Activated gamma-delta T cell treated with Interleukin-2 at 50 U/mL for 16 hours (primary cell): ENCODE data around the gene IMMP2L.

ENCODE experiments used
- DNase-seq: peaks from one replicate; pipeline ENCODE4 v3.0.0-alpha.2; 2020

Gene IMMP2L

DNA sequence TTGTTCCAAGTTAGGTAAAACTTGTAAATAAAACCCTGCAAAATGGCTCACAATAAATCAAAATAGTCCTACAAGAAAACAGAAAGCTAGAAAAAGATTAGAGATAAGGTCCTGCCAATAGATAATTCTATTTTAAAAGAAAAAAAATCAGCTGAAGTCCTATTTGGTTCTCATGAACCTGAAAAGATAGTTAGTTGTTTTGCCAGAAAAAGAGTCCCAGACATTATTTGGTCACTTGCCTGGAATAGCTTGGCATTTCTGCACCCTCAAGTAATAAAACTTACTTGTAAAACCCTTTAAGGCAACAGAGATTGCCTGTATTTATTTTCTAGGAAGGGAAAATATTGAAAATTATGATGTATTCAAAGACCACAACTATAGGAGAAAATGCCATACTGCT, 423.7 kb downstream of the IMMP2L start:
- DNase-seq = no peak

DNA sequence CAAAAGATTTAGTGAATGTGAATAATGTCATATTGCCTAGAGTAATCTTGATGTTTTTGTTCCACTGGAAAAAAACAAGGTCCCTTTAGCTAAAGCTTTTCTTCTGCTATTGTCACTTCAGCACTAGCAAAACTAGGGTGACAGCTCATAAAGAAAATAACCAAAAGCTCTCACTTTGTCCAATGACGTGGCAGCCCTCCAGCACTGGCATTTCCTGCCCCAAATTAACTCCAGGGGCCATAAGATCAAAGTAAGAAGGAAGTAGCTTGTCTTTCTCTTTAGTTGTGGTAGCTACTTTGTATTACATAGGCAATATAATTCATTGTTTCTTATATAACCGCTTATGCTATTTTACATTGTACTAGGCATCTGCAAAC, 424.1 kb downstream of the IMMP2L start:
- peak; percentile 33 for DNase-seq

DNA sequence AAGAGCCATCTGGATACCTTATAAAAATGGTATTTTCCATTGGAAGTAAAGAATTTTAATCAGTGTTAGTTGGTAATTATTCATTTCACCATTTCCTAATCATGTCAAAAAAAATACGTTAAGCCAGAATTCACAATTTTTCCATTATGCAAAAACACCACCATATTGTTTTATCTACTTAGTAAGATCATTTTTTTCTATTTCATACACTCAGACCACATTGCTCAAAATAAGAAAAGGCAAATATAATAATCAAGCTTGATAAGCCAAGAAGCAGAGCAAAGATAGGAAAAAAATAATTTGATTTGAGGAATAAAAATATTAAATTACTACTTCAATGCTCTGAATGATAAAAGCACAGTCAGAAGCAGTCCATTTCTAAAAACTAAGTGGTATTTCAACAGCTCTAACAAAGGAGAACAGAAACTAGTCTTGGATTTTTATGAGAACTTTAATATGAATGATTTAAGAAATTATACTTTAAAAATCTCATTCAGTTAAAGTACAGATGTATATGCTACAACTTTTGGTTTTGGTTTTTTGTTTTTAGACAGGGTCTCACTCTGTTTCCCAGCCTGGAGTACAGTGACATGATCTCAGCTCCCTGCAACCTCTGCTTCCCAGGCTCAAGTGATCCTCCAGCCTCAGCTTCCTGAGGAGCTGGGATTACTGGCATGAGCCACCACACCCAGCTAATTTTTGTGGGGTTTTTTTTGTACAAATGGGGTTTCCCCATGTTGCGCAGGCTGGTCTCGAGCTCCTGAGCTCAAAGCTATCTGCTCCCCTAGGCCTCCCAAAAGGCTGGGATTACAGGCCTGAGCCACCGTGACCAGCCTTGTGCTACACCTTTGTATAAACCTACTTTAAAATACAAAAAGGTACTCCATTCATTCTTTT, 424.7 kb downstream of the IMMP2L start:
- DNase-seq = no peak

DNA sequence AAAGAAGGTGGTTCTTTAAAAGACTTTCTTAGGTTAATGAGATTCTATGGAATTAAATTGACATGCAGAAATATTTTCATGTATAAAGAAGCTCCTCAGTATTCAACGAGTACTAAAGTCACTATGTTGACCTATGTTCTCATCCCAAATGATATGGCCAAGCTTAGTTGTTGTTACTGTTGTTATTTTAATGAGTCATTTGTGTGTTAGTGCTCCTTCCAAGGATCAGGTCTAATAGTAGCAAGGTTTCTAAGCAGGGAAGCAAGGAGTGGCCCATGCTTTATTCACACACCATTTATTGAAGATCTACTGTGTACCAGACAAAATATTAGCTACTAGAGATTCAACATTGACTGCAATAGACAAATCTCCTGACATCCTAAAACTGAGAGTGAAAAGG, 429.5 kb downstream of the IMMP2L start:
- no peak for DNase-seq

DNA sequence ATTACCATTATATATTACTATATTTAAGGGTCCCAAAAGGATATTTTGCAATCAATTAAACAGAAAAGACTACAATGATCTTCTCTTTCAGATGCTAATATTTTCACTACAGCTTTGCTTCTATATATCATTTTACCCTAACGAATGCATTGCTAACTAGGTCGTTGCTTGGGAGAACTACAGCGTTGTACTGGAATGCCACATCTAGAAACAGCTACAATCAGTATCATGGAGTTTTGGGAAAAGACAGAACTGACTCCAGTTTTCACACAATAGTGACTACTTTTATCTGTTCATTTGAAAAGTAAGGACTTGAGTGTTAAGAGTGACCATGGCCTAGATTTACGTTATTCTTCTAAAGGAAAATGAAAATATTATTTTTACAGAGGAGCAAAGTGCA, 432.9 kb downstream of the IMMP2L start:
- no peak for DNase-seq

DNA sequence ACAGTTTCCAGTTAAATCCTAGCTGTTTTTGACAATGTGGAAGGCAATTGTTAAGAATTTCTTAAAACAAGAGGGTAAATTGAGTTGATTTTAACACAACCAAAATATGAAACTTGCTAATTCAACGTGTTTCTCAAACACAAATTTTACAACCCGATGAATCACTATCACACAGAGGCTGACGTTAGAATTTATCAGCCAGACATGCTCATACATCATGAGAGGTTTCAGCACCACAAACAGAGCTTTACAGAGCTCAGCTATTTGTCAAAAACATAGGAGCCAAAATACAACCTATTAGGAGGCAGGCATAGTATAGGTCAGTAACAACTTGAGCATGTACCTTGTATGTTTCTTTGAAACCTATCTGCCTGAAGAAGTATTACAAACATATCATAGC, 435.3 kb downstream of the IMMP2L start:
- DNase-seq = no peak

DNA sequence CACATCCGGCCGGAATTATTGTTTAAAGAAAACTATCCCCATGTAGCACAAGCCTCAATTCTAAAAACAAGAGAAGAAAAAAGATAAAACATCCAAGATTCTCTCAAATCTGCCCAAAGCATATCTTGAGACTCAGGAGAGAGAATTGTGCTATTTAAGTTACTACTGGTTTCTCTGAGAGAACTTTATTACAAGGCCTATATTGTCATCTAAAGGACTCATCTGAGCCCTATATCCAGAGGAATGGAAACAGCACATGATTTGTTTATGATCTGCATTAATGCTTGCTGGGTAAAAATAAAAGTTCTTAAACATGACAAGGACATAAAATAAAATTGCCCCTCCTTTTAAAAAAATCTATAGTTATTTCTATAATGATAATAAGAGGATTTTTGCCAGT, 446.3 kb downstream of the IMMP2L start:
- DNase-seq = no peak

DNA sequence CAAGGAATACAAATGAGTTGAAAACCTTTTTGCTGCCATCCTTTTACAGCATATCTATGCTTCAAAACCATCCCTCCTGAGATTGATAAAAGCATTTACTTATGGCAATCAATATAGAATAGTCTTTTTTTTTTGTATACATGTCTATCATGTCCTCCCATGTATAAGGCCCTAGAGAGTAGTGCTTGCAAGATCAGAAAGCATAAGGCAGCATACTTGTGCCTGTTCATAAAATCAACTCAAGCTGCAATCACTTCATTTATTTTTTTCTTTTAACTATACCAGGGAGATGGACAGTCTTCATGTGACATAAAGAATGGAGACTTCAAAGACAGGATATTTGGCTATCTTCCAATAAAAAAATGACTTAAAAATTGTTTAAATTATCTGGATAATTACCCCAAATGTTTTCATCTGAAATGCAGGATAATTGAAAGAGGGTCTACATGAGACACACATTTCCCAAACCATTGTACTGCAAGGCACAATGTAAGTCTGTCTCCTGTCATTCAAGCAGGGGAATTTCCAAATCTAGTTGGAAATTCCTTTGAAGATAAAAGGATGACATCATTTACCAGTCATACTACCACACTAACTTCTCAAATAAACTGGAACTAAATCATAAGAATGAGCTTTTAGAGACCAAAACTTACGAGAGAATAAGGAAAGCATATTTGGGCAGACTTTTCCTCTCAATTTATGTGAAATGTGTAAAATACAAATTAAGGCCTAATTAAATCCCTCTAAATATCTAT, 448.9 kb downstream of the IMMP2L start:
- no peak for DNase-seq

DNA sequence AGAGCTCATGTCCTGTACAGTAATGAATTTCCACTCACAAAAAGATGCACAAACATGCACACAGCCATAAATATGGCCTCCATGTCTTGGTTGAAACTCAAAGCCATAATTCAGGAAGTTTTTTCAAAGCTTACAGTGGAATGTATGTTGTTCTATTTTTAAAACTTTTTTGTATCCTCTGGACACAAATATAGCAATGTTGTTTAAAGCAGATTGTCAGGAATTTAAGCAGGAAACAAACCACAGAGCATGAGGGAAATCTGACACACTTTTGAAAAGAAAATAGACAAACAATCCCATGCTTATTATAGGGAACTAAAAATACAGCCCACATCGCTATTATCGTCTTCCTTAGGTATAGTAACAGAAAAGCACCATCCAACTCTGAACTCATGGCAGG, 449.9 kb downstream of the IMMP2L start:
- no peak for DNase-seq

DNA sequence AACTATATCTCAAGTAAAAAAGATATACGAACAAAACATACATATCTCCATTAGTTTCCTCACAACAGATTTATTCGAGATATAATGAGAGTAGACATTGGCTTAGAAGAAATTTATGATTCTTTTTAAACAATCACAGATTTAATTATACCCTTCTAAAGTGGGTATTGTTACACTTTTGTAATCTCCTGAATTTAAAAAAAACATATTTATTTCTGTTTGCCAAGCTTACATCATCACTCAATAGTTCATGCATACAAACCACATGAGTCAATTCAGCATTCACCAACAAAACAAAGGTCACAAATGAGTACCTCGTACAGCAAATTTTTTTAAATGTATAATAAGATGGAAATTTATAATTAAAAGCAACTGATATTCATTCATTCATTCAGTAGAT, 453.8 kb downstream of the IMMP2L start:
- DNase-seq = no peak

DNA sequence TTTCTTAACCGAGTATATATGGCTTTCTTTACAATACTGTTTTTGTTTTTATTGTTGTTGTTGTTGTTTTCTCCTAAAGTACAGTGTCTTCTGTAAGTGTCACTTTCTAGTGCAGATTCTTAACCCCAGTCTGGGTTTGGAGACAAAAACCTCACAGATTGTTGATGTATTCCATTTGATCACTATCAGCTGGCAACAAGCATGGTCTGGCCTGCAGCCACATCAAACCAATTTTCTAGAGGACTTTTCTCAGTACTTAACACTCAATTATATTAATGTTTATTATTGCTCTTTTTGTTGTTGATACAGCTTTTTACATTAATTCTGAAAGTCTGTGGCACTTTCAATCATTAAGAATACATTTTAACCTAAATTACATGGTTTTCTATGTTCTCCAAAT, 454.3 kb downstream of the IMMP2L start:
- no peak for DNase-seq

DNA sequence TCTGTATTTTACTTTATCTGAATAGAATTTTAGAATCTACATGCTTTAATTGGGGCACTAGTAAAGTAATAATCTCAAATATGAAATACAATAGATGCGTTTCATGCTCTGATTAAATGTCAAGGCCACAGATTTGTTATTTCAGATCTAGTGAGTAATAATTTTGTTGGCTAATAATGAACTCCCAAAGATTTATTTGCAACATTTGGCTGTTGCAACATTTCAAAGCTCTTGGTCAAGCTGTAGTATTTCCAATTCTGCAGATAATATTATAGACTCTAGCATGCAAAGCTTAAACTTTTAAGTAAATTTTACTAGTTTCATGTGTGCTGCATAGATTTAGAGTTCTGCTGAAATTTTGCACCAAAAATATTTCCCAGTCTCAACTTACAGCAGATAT, 454.7 kb downstream of the IMMP2L start:
- DNase-seq = no peak

DNA sequence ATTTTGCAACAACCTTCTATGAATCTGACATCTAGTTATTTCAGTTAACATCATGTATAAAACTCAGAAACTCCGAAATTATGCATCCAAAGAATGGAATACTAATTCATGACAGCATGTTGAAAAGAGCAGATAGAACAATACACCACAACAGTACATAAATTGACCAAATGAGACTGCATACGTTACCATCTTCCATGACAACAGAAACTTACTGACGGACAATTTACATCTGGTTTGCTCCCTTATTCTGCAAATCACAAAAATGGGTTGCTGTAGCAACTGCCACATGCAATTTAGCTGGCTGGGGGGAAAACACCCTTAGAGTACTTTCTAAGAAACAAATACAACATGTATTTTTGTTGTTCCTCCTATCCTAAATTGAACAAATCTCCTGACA, 457.0 kb downstream of the IMMP2L start:
- no peak for DNase-seq

DNA sequence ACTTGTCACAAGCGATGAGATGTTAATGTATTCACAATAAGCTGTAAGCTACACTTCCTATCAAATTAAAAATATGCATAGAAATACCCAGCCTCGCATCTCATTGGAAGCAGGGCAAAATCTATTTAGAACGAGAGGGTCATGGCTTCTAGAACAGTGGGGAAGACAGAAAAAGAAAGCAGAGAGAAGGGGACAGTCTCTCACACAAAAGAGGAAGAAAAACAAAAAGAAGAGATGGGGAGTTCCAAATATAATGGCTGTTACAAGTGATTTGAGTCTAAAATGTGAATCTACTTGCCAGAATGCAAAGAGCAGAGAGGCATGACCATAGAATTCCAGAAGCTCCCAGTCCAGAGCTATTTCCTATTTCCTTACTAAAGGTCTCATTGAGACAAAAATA, 457.6 kb downstream of the IMMP2L start:
- DNase-seq = no peak

DNA sequence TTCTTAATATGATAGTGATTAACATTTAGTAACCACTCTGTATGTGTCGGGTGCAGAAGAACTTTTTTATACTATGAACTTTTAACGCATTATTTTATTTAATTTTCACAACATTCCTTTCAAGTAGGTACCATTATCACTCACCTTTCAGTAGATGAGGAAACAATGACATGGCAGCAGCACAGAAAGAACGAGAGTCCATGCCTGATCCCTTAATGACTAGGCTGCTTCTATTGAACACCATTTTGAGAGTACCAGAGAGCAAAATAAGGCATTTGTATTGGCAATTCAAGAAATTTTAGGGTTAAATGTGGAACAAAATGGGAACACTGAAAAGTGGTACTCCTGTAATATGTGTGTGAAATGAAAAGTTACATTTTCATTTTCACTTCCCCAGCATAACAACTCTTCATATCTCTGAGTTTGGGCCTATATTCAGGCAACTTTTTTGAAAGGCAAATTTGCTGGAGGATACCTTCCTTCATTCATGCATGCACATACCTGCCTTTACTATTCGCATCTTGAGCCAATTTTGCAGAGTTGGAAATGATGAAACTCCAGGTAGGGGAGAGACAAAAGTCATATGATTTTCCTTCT, 458.5 kb downstream of the IMMP2L start:
- no peak for DNase-seq

DNA sequence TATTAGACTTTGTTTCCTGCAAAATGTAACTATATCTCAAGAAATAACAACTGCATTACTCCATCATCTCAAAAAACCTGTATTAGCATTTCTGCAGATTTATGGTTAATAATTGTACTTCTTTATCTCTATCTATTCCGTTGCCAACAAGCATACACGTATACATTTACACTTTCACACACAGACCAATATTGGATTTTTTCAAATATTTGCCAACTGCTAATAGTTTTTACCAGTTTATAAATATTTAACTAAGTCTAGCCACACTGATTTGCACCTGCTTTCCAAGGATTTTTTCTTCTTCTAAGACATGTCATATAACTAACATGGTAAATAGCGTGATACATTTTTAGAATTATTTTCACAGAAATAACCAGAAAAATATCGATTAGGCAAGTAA, 459.2 kb downstream of the IMMP2L start:
- no peak for DNase-seq

DNA sequence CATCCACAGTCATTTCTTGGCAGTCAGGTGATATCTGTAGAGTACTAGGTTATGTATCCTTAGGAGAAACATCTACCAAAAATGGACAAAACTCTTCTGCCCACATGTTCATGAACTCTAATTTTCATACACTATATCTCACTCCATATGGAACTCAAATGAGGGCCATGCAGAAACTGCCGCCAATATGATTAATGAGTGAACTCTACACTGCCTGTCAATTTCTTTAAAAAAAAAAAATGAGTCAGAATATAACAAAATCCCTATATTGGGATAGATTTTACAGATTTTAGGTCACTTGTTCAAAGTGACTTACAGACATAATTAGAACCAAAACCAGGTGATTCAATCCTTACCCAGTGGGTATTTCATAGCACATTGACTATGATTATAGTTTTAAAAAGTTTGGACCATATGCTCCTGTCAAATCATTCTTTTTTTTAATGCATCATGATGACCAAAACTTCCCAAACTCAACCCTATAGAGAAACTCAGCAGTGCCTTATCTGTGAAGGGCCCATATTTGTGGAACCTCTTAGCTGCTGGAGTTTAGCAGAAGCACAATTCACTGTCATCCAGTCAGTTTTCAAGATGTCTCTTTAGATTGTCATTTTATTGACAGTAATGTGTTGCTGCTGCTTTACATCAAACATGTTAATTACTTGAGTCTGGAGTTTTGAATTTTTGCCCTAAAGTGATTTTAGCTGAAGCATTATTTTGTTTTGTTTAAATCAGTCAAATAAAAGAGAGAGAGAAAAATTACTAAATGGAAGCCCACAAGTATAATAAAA, 460.2 kb downstream of the IMMP2L start:
- no peak for DNase-seq

DNA sequence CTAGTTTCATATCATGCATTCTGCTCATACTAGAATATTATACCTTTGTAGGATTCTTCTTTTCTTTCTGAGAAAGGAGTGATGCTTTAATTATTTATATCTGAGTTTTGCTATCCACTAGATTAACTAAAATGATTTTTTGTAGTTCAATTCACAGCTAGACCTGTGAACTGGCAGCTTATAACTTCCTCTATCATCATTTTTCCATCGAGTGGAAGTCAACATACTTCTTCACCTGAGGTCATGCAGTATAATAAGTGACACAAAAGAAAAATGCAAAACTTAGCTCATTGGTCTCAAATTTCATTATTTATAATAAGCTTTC, 463.4 kb downstream of the IMMP2L start:
- DNase-seq = no peak

DNA sequence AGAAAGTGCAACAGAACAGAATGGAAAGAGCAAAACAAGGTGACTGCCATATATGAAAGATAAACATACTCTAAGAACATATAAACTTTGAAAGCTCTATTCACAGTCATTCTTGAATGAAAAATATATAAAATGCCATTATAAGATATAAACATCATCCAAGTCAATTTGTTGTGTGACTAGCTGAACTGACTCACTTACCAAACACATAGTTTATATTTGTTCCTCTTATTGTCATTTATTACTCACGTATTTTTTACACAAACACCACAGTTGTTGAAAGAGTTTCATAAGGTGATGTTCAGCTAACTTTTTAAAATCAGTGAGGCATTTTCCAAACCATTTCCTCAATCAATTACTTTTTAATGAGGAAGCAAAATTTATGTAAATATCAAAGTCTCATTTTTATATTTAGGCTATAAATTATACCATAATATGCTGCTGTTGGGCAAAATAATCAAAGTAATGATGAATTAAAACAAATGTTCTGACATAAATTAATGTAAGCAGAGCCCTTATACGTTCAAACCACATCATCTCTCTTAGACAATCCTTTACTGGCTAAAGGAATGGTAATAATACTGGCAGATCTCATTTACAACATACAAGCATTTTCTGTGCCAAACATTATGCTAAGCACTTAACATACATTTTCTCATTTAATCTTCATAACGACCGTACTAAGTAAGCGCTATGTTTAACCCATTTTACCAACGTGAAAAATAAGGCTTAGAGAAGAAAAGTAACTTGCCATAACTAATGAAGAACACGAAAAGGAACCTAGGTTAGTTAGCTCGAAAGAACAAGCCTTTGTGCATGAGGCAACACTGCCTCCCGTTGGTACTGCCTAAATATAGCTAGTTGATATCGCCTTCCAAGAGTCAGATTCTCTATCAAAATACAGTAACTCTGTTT, 464.0 kb downstream of the IMMP2L start:
- DNase-seq = peak; percentile 54

DNA sequence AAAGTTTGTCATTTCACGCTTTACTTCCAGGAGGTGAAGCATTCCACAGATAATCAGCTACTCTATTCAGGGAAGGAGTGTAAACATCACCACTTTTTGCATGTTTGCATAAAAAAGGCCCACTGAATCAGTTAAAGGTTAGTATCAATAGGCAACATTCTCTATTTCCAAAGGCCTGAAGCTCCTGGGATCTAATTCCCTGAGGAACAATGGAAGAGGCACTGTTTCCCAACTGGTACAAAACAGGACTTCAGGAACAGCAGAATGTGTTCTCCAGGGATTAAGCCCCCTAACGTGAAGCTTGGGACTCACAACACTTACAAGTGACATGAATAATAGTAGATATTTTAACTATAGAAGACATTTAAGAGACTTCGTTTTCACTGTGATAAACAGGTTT, 465.3 kb downstream of the IMMP2L start:
- DNase-seq = no peak

DNA sequence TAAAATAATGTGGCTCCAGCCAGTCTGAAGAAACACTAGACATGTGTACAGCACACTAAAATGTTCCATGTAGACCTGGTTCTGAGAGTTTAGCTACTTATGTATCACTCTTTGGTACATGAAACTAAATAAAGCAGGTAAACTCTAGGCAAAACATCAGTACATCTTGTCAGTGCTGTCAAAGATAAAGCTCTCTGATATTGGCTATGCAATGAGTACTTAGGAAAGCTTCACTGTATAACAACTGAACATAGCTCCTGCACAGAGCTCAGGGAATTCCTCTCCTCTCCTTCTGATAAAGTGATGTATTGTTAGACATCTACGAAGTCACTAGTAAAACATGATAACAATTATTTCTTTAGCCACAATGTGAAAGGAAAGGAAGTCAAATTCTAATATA, 467.9 kb downstream of the IMMP2L start:
- no peak for DNase-seq

DNA sequence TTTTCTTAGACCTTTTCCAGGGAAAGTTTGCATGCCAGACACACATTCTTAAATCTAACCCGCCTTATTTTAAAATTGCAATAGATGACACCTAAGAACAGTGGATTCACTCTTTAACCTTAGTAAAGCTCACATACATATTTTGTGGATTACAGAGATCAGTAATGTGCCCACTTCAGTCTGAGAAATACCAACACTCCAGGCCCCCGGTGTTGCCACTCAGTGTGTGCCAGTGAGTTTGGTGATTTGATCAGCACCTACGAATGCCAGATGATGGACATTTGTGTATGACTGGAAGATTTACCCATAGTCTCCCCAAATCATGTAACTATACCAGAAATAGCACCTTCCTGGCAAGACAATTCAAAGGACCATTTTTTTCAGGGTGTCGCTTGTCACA, 468.8 kb downstream of the IMMP2L start:
- DNase-seq = no peak
